PC-3 (cell line): ENCODE measurements around the gene MGAT5.

Source experiments
- EZH2 ChIP-seq: fragments of 300-600 bp; sonication (generic); IDR thresholded peaks from one replicate; pipeline ENCODE4 v1.6.1; 2017; ENCODE audit warnings: antibody characterized with exemption, mild to moderate bottlenecking, low read length; ENCODE audit not compliant: unreplicated experiment
- EZH2phosphoT487 ChIP-seq: fragments of 300-600 bp; sonication (generic); IDR thresholded peaks from 2 replicates; pipeline ENCODE4 v1.6.1; 2018; ENCODE audit warnings: mild to moderate bottlenecking, antibody characterized with exemption, low read length, borderline replicate concordance
- TF ChIP-seq, protein P1 (sequence below): fragments of 300-600 bp; sonication (generic); conservative IDR thresholded peaks from 2 replicates; pipeline ENCODE4 v1.5.1; 2017; ENCODE audit warnings: antibody characterized with exemption, low read depth, mild to moderate bottlenecking, low read length

DNA sequence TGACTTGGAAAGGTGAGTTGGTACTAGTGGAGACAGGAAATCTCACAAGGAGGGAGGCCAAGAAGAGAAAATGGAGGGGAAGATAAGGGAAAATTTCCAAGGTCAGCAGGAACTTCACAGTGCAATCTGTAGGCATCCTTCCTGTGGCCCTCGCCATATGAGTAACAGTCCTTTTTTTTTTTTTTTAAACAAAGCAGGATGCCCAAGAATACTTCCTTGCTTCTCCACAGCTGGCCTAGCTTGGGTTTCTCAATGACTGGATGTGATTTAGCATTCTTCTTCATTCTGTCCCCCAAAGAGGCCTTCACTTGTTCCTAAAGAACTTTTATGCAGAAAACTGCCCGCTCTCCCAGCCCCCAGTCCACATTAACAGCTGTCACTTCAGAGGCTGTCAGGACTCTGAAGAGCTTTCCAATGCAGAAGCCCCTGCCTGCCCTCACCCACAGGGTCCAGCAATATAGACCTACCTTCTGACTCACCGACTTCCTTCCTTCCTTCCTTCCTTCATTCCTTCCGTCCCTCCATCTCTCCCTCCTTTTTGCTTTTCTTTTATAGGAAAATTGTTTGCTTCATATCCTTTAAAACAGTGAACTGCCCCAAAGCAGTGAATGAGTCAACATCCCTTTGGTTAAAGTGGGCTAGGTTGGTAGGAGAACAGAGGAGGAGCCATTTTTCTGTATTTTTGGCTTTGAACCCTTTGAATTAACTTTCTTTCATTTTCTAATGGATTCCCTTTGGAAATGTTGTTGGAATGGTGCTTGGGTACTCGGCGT lies 172.0 kb downstream of the MGAT5 start:
- TF ChIP-seq, protein P1, sequence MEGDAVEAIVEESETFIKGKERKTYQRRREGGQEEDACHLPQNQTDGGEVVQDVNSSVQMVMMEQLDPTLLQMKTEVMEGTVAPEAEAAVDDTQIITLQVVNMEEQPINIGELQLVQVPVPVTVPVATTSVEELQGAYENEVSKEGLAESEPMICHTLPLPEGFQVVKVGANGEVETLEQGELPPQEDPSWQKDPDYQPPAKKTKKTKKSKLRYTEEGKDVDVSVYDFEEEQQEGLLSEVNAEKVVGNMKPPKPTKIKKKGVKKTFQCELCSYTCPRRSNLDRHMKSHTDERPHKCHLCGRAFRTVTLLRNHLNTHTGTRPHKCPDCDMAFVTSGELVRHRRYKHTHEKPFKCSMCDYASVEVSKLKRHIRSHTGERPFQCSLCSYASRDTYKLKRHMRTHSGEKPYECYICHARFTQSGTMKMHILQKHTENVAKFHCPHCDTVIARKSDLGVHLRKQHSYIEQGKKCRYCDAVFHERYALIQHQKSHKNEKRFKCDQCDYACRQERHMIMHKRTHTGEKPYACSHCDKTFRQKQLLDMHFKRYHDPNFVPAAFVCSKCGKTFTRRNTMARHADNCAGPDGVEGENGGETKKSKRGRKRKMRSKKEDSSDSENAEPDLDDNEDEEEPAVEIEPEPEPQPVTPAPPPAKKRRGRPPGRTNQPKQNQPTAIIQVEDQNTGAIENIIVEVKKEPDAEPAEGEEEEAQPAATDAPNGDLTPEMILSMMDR, result no peak
- TF ChIP-seq EZH2 (no peak), EZH2phosphoT487 (no peak)
